Endothelial cell of umbilical vein (primary cell): Measurements from ENCODE around the gene METTL26. TPM values are rescaled to one million over a fixed set of nuclear protein-coding genes. Genes with fewer than 3 reads are reported as not detected.

Experiments
- BruUV-seq: library from RNA; stranded (reverse); fragments of 400-500 nt; replicated peaks from 2 replicates; lab custom pipeline; 2021; lab: Mats Ljungman, UMichigan
- CTCF ChIA-PET: fragments of 300-600, 350-600 bp; sonication (Branson Sonifier 250); formaldehyde crosslinking; loops from one replicate; lab custom pipeline; 2021; ENCODE audit warnings: antibody characterized with exemption, inconsistent platforms; lab: Charles Lee
- POLR2A ChIA-PET: fragments of 300-600, 350-600 bp; sonication (Branson Sonifier 250); formaldehyde crosslinking; loops from one replicate; lab custom pipeline; 2021; ENCODE audit warnings: antibody characterized with exemption, inconsistent platforms; lab: Charles Lee
- DNase-seq: peaks from one replicate; pipeline ENCODE4 v3.0.0-alpha.2; 2011; ENCODE audit warnings: low read depth, low spot score
- FAIRE-seq: peaks from 2 replicates; lab custom pipeline; 2011; peaks lifted over from hg19 to GRCh38; lab: Jason Lieb, UNC
- H2AFZ ChIP-seq: 2 replicates; pipeline ENCODE4 v1.6.0; 2012; ENCODE audit warnings: low read depth, low read length, control low read depth, inconsistent platforms
- H3K27ac ChIP-seq: 2 replicates; pipeline ENCODE4 v1.5.1; 2011; ENCODE audit warnings: low read depth, mild to moderate bottlenecking, control low read depth, low read length, moderate library complexity; ENCODE audit not compliant: insufficient read depth
- H3K27me3 ChIP-seq, 2 experiments: 2 replicates each; pipeline versions ENCODE4 v1.6.0 to v1.6.1; 2011; ENCODE audit warnings: low read length in 2 of 2, mixed read lengths in 1 of 2; ENCODE audit not compliant: control insufficient read depth in 2 of 2, insufficient read depth in 2 of 2
- H3K36me3 ChIP-seq, 2 experiments: 2 replicates in 1 of 2; 3 replicates in 1 of 2; pipeline ENCODE4 v1.5.1; 2011; ENCODE audit warnings: low read length in 2 of 2, mild to moderate bottlenecking in 1 of 2, moderate library complexity in 1 of 2; ENCODE audit not compliant: control insufficient read depth in 2 of 2, insufficient read depth in 2 of 2; ENCODE audit errors: extremely low read depth in 1 of 2
- H3K4me1 ChIP-seq: 3 replicates; pipeline ENCODE4 v1.5.1; 2011; ENCODE audit warnings: mild to moderate bottlenecking, low read length; ENCODE audit not compliant: control insufficient read depth, insufficient read depth; ENCODE audit errors: extremely low read depth
- H3K4me2 ChIP-seq: 2 replicates; pipeline ENCODE4 v1.6.1; 2011; ENCODE audit warnings: low read length, control low read depth, mixed read lengths; ENCODE audit not compliant: insufficient read depth
- H3K4me3 ChIP-seq, 3 experiments: fragments of 200-600 bp in 1 of 3; sonication (generic), shearing (Covaris generic) in 1 of 3; replicated peaks in 1 of 3; 2 replicates each; pipeline ENCODE4 v1.5.1; 2011 to 2016; ENCODE audit warnings: control low read depth in 3 of 3, low read length in 3 of 3, mild to moderate bottlenecking in 2 of 3, inconsistent platforms in 1 of 3, low read depth in 1 of 3, moderate library complexity in 1 of 3; ENCODE audit not compliant: insufficient read depth in 1 of 3
- H3K79me2 ChIP-seq: 2 replicates; pipeline ENCODE4 v1.6.0; 2012; ENCODE audit warnings: low read length, inconsistent platforms; ENCODE audit not compliant: control insufficient read depth, insufficient read depth
- H3K9ac ChIP-seq: replicated peaks from 2 replicates; pipeline ENCODE3; 2011; ENCODE audit warnings: low read length, control low read depth; ENCODE audit not compliant: insufficient read depth; ENCODE audit errors: extremely low read depth
- H3K9me1 ChIP-seq: replicated peaks from 3 replicates; pipeline ENCODE4 v1.6.0; 2011; ENCODE audit warnings: mild to moderate bottlenecking, low read length; ENCODE audit not compliant: control insufficient read depth, insufficient read depth; ENCODE audit errors: extremely low read depth
- H3K9me3 ChIP-seq: replicated peaks from 2 replicates; pipeline ENCODE4 v1.5.1; 2012; ENCODE audit warnings: low read length, inconsistent platforms; ENCODE audit not compliant: control insufficient read depth, insufficient read depth
- H4K20me1 ChIP-seq: replicated peaks from 2 replicates; pipeline ENCODE3; 2011; ENCODE audit warnings: mild to moderate bottlenecking, low read length; ENCODE audit not compliant: control insufficient read depth, insufficient read depth; ENCODE audit errors: extremely low read depth
- EZH2 ChIP-seq: IDR thresholded peaks from 2 replicates; pipeline ENCODE4 v1.6.1; 2012; ENCODE audit warnings: borderline replicate concordance, low read depth, mild to moderate bottlenecking, moderate library complexity, low read length, inconsistent platforms; ENCODE audit not compliant: severe bottlenecking
- FOS ChIP-seq: IDR thresholded peaks from 2 replicates; pipeline ENCODE4 v1.6.1; 2011; ENCODE audit warnings: mild to moderate bottlenecking, low read length, moderate library complexity, borderline replicate concordance; ENCODE audit not compliant: insufficient read depth
- MAX ChIP-seq: IDR thresholded peaks from 2 replicates; pipeline ENCODE4 v1.6.1; 2011; ENCODE audit not compliant: insufficient read depth, insufficient read length
- POLR2A ChIP-seq: IDR thresholded peaks from 2 replicates; pipeline ENCODE4 v1.6.1; 2012; ENCODE audit warnings: low read depth, mild to moderate bottlenecking, control low read depth, low read length
- POLR2AphosphoS5 ChIP-seq: IDR thresholded peaks from 2 replicates; pipeline ENCODE4 v1.6.1; 2012; ENCODE audit warnings: low read depth, mild to moderate bottlenecking, control low read depth, low read length, moderate library complexity; ENCODE audit not compliant: insufficient read depth
- dilution Hi-C: fragments of 300-500 bp; cut with MboI; formaldehyde crosslinking; loops from one replicate; pipeline ENCODE4 v1.15.0; 2019; ENCODE audit warnings: low sequenced_read_pairs; ENCODE audit not compliant: extremely low pct_ligation_motif_present
- intact Hi-C: fragments of 100-400 bp; cut with micrococcal nuclease; formaldehyde crosslinking; loops from one replicate; pipeline ENCODE4 v1.10.0; 2022
- polyA plus RNA-seq, 4 experiments: library from polyadenylated mRNA; depleted of rRNA in 3 of 4; stranded (reverse) in 3 of 4; unstranded in 1 of 4; fragments of >200 nt; gene quantifications; 2 replicates each; pipeline versions ENCODE4 v1.2.1 to v1.2.3, GENCODE V29; 2011 to 2012; ENCODE audit warnings: missing spikeins in 1 of 4
- total RNA-seq: library from RNA; stranded (reverse); gene quantifications from 2 replicates; pipeline ENCODE4 v1.2.3, GENCODE V29; 2021
- TF ChIP-seq, protein P1 (sequence below), 2 donors: IDR thresholded peaks; 1 replicate in 1 of 2; 2 replicates in 1 of 2; pipeline ENCODE4 v1.5.1; 2011; ENCODE audit warnings: low read length in 2 of 2, mild to moderate bottlenecking in 2 of 2, moderate library complexity in 2 of 2, control low read depth in 1 of 2, inconsistent platforms in 1 of 2, low read depth in 1 of 2; ENCODE audit not compliant: insufficient read depth in 1 of 2; ENCODE audit errors: extremely low read depth in 1 of 2

METTL26 gene
- total and polyA plus RNA-seq, 2 donors (not counting 3 experiments of a cell fraction or from before 2014, with no cell fraction given), result 114 to 138 TPM

DNA sequence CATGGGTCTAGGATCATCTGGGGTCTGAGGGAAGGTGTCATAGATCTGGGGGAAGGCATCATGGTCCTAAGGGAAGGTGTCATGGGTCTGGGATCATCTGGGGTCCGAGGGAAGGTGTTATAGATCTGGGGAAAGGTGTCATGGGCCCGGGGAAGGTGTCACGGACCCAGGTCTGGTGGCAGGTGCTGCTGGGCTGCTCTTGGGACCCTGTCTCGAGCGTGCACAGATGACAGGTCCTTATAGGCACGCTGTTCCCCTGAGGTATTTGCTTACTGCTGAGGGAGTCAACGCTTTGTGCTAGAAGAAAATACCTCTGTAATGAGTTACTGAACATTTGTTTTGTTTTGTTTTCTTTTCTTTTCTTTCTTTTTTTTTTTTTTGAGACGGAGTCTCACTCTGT, 44.9 kb downstream of the METTL26 start:
- Histone ChIP-seq H3K9me3 (no peaks in the 10 kb centered on the region), H3K9ac (no peak overlapping the region), H3K4me3 (peak overlapping the region in 1 of 3 experiments; percentile 44), H3K79me2 (peaks cover 27% of the 10 kb centered on the region), H2AFZ (no peak overlapping the region), H3K9me1 (no peaks in the 10 kb centered on the region), H4K20me1 (no peaks in the 10 kb centered on the region), H3K4me1 (peaks cover 16% of the 10 kb centered on the region), H3K27me3 (no peaks in the 10 kb centered on the region), H3K4me2 (peak overlapping the region; percentile 53), H3K27ac (no peak overlapping the region), H3K36me3 (peaks cover 0 to 3% of the 10 kb centered on the region in 2 experiments)
- FAIRE-seq, result no peak
- dilution Hi-C loops, result no loop called here
- CTCF ChIA-PET, result no interaction called here
- TF ChIP-seq EZH2 (no peak), FOS (no peak), POLR2A (no peak)
- intact Hi-C loops, result no loop called here
- POLR2A ChIA-PET, result no interaction called here
- no TSS peak for BruUV-seq
- DNase-seq, result no peak

GRCh38 chr16:590815-591200, 45.3 kb downstream of the METTL26 start:
- TF ChIP-seq MAX, result no peak
- no peak for TF ChIP-seq FOS
- no peak for TF ChIP-seq EZH2
- TF ChIP-seq POLR2A, result no peak
- no peak for TF ChIP-seq POLR2AphosphoS5
- TF ChIP-seq, protein P1, sequence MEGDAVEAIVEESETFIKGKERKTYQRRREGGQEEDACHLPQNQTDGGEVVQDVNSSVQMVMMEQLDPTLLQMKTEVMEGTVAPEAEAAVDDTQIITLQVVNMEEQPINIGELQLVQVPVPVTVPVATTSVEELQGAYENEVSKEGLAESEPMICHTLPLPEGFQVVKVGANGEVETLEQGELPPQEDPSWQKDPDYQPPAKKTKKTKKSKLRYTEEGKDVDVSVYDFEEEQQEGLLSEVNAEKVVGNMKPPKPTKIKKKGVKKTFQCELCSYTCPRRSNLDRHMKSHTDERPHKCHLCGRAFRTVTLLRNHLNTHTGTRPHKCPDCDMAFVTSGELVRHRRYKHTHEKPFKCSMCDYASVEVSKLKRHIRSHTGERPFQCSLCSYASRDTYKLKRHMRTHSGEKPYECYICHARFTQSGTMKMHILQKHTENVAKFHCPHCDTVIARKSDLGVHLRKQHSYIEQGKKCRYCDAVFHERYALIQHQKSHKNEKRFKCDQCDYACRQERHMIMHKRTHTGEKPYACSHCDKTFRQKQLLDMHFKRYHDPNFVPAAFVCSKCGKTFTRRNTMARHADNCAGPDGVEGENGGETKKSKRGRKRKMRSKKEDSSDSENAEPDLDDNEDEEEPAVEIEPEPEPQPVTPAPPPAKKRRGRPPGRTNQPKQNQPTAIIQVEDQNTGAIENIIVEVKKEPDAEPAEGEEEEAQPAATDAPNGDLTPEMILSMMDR (IDR thresholded peaks at IDR 0.05; ENCODE audit: extremely low read depth in 1 of 2, insufficient read depth in 1 of 2, low read depth in 1 of 2, low read length in 2 of 2), result no peak
- CTCF ChIA-PET, result interaction anchor here (0.7 to 1.2 kb wide), 10 partner anchors 10 to 68 kb away, joined by 3 to 8 read pairs (median 3); partner anchors contain the start of gene METTL26
- BruUV-seq, result no TSS peak
- intact Hi-C loops, result no loop called here
- no peak overlapping the region for H2AFZ ChIP-seq
- H3K4me1 ChIP-seq, result peaks cover 16% of the 10 kb centered on the region
- H3K4me2 ChIP-seq, result peak overlapping the region; percentile 53
- POLR2A ChIA-PET, result no interaction called here
- peak overlapping the region; percentile 64 for H3K9ac ChIP-seq
- no peaks in the 10 kb centered on the region for H3K9me1 ChIP-seq
- peaks cover 27% of the 10 kb centered on the region for H3K79me2 ChIP-seq
- H3K36me3 ChIP-seq, result peaks cover 0 to 3% of the 10 kb centered on the region in 2 experiments
- dilution Hi-C loops, result no loop called here
- H3K27ac ChIP-seq, result no peak overlapping the region
- FAIRE-seq (no peak), DNase-seq (no peak)
- H3K4me3 ChIP-seq, result peak overlapping the region; percentile 20 to 79 (median 44)
- H3K9me3 ChIP-seq, result no peaks in the 10 kb centered on the region
- H4K20me1 ChIP-seq, result no peaks in the 10 kb centered on the region
- H3K27me3 ChIP-seq, result no peaks in the 10 kb centered on the region
